Activated CD8-positive, alpha-beta memory T cell treated with anti-CD3 and anti-CD28 coated beads, Interleukin-2, amount 50 U/mL, for 1 hour (primary cell): Measurements from ENCODE around the gene TMOD2.
"Not testable (repeated sequence)": the region's sequence is repeated elsewhere in the genome, so short reads cannot be mapped to it uniquely, and the experiment has no call there.

ENCODE experiments used
- DNase-seq: peaks from one replicate; pipeline ENCODE4 v3.0.0-alpha.2; 2020; ENCODE audit errors: extremely low read depth

Gene TMOD2

DNA sequence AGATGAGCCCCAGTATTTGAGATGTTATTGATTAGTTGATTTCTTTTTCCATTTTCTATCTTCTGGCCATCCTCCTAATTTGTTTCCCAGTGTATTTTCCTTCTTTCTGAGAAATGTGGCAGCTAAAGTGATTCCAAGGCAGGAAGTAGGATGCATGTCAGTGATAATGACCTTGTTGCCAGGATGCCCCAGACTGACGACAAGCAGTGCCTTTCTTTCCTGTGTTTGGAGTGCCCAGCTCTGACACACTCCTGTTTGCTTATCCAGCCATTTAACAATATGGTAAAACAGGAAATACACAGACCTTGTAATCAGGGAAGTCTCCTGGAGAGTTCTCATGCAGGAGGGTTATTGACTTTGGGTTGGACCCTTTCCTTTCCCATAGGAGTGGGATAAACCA is 20.4 kb downstream of the TMOD2 start:
- DNase-seq: no peak

DNA sequence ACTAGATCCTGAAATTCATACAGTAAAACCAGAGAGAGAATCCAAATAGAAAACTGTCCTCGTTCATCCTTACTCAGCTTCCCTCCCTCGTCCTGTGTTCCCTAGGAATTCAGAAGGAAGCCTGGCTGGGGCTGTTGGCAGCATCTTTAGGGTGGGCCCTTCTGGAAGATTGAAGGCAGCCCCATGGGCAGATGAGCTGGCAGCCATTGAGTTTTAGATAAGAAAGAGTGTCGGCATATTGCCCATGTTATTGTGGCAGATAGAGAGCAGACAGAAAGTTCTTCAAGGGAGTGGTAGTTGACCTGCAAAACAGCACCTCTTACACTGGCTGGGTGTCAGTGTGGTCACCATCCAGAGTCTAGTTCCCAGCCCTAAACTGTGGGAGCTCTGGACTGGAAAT is 23.5 kb downstream of the TMOD2 start:
- DNase-seq: no peak

GRCh38 chr15:51775967-51776816 is 24.8 kb downstream of the TMOD2 start:
- no peak for DNase-seq

GRCh38 chr15:51776952-51777569 is 25.7 kb downstream of the TMOD2 start:
- peak; percentile 38 for DNase-seq

DNA sequence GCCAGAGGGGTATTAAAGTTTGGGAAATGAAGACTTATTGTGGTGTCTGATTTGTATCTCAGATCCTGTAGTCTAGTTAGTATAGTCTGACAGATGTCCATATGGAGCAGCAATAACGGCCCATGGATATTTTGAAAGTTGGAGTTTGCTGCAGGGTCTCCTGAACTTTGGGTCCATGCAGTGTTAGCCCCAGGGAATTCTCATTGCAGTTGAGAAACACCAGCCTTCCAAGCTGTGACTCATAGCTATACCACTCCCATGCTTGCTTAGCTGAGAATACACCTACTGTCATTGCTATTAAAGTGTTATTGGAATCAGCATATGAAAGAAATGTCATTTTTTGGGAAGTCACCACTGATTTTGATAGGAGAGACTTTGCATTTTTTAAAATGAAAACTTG is 29.2 kb downstream of the TMOD2 start:
- no peak for DNase-seq

GRCh38 chr15:51781506-51781905 is 30.1 kb downstream of the TMOD2 start:
- DNase-seq: no peak

- DNase-seq: no peak
Measured at GRCh38 chr15:51782357-51782896, 31.0 kb downstream of the TMOD2 start.

DNA sequence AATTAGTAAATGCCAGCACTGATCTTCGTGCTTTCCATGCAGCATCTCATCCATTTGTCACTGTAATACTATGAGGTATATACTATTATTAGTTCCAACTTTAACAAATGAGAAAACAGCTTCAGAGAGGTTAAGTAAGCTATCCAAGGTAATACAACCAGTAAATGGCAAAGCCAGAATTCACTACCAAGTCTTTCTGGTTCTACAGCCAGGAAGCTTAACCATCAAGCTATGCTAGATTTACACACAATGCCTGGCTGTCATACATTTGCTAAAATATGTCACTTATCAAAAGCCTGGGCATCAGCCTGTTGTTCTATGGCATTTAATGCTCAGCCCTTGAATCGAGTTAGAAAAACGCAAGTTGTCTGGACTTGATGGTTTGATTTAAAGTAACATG is 32.6 kb downstream of the TMOD2 start:
- no peak for DNase-seq

GRCh38 chr15:51787130-51787529 is 35.7 kb downstream of the TMOD2 start:
- not testable (repeated sequence) for DNase-seq

- DNase-seq: not testable (repeated sequence)
Measured at GRCh38 chr15:51792474-51792873, 41.1 kb downstream of the TMOD2 start.

DNA sequence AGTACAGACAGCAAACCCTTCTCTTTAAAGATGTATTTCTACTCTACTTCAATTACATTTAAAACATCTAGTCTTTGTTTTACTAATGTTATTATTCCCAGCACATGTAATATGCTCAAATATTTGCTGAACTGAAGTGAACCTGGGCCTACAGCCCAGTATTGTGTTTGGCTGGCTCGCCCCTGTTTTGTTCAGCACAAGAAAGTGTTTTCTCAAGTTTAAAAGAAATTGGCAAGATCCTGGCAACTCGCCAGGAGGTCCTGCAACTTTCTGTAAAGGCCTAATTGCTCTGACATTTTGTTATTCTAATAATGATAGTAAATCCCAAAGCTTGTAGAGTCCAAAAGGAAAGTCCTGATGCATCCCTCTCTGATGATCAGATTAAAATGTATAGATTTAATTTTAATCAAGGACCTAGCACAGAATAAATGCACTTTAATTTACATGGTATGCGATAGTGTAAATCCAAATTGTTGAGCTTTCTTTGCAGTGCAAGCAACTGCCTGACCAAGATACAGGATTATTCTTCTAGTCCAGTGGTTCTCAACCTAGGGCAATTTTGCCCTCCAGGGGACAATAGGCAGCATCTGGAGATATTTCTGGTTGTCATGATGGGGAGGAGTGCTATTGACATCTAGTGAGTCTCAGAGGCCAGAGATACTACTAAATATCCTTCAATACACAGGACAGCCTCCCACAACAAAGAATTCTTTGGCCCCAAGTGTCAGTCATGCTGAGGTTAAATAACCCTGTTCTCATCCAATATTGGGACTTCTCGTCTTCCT is 42.3 kb downstream of the TMOD2 start:
- no peak for DNase-seq

DNA sequence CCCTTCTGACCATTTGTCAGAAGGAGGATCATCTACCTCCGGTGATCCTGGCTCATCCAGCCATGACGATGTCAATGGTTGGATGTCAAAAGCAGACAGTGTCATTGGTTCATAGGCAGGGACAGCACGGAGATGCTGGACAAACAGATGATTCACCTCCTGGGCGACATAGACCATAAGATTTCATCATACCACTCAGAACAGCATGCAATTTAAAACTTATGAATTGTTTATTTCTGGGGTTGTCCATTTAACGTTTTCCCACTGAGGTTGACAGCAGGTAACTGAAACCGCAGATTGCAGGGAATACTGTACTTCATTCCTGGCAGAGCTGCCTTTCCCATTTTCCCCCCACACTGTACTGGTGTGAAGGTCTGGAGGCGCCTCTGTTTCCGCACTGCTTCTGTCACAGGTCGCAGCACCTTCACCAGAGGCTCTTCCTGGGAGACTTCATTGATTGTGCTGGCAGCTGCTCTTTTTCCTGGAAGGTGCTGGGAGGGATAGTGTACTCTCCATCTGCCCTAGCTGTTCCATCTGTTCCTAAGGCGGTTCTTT is 45.5 kb downstream of the TMOD2 start:
- no peak for DNase-seq

DNA sequence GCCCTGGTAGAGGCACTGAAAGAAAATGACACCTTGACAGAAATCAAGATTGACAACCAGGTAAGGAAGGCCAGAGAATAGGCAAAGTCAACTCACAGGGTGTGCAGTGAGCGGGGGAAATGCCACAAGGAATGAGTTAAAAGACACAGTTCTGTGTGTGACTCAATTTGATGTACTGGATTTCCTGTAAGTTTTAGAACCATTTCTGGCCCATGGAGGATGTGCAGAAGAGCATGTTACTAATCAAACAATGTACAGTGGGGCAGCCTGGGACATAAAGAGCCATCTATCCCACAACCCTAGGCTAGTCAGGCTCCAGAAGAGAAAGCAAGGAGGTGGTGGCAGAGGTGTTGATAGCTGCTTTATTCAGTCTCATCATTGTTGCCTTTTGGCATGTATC is 46.9 kb downstream of the TMOD2 start:
- DNase-seq: no peak

- DNase-seq: no peak
Measured at GRCh38 chr15:51799282-51800252, 48.2 kb downstream of the TMOD2 start.

DNA sequence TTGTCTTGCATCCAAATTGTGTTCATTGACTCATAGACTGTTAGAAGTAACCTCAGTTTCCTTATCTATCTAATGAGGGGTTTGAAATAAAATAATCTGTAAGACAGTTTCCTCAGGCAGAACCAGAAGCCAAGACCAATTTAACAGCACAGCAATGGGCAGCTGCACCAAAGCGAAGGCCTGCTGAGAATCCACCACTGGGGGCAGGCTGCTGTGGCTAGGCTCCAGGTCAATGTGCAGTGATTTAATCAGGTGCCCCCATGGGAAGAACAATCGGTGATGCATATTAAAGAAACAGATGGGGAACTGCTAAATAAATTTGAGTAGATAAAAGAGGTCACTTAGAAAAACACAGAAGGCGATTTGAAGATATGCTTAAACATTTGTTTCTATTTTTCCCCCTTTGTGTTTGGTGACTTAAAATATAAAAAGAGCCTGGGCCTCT is 50.0 kb downstream of the TMOD2 start:
- no peak for DNase-seq

DNA sequence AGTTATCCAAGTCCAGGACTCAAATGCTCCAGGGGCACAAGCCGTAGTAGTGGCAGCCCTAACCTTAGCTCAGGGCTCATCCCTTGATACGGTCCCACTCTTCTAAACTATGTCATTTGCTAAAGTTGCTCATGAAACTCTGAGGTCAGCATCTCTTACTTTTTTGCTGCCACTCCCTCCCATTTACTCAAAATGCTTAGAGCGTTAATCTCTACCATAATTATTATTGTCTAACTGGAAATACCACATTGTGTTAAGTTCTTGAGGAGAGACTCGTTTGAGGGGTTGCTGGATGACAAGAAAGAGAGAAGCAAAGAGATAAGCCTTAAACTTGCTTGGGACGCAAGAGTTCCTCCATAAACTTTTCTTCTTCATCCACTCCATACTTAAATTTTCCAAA is 51.2 kb downstream of the TMOD2 start:
- DNase-seq: no peak

DNA sequence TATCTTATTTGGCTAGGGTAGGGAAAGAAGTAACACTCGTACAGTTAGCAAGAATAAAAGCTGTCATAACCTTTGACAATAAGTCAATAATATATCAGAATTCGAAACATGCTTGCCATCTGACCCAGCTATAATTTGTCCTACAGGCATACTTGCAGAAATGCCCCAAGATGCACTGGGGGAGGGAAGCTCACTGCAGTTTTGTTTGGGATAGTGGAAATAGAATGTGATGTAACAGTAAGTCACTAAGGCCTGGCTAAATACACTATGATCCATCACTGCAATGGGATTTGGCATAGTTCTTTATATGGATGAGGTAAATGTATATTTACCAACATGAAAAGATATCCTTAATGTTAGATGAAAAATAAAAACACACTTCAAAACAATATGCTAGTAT is 52.6 kb downstream of the TMOD2 start:
- DNase-seq: no peak

GRCh38 chr15:51806123-51806522 is 54.7 kb downstream of the TMOD2 start:
- no peak for DNase-seq

GRCh38 chr15:51809457-51809856 is 58.1 kb downstream of the TMOD2 start:
- no peak for DNase-seq

DNA sequence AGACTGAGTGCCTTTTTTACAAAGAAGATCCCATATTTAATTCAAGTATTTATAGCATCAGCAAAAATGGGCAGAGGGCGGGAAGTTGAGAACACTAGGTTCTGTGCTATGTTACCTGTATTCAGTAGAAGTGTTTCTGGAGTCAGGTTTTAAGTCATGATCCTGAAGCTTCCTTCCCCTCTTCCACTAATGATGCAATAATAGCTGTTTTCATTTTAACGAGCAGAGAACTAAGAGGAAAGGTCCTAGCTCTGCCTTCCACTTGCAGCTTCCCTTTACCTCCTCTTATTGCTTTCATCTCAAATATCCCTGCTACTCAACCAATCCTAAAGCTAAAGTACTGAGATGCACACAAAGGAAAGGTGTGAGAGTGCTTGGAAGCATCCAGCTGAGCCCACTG is 61.2 kb downstream of the TMOD2 start:
- no peak for DNase-seq

- DNase-seq: no peak
Measured at GRCh38 chr15:51814606-51815005, 63.2 kb downstream of the TMOD2 start.
